SK-N-SH (cell line): ENCODE results near the gene MLEC. TPM values are rescaled to one million over a fixed set of nuclear protein-coding genes. Genes with fewer than 3 reads are reported as not detected.

Experiments used
- CTCF ChIA-PET: fragments of 300-600, 350-600 bp; formaldehyde crosslinking; extraction: SDS; loops from one replicate; lab custom pipeline; 2021; lab: Yijun Ruan, JAX
- POLR2A ChIA-PET: fragments of 350-600 bp; sonication (Branson Sonifier 250); formaldehyde crosslinking; extraction: SDS; loops from one replicate; lab custom pipeline; 2020; ENCODE audit warnings: antibody characterized with exemption, inconsistent platforms; lab: Yijun Ruan, JAX
- DNase-seq: peaks from one replicate; pipeline ENCODE4 v3.0.0; 2012
- H2AFZ ChIP-seq: fragments of 200-600 bp; sonication (generic); 2 replicates; pipeline ENCODE4 v1.8.1; 2016; ENCODE audit warnings: antibody characterized with exemption, mild to moderate bottlenecking, low read depth
- H3F3A ChIP-seq: fragments of 200-600 bp; sonication (generic); replicated peaks from 2 replicates; pipeline ENCODE3; 2016; ENCODE audit warnings: antibody characterized with exemption, mild to moderate bottlenecking; ENCODE audit not compliant: insufficient read depth
- H3K27ac ChIP-seq, 2 experiments: fragments of 200-500 bp in 1 of 2; fragments of 200-600 bp in 1 of 2; sonication (Bioruptor generic) in 1 of 2; sonication (generic), shearing (Covaris generic) in 1 of 2; 2 replicates each; pipeline versions ENCODE4 v1.5.1 to v1.6.1; 2014 to 2016; ENCODE audit warnings: low read depth in 2 of 2, inconsistent platforms in 1 of 2, low read length in 1 of 2, mild to moderate bottlenecking in 1 of 2, mixed read lengths in 1 of 2
- H3K27me3 ChIP-seq: fragments of 200-600 bp; sonication (generic), shearing (Covaris generic); 2 replicates; pipeline ENCODE4 v1.6.1; 2016; ENCODE audit warnings: mixed run types; ENCODE audit not compliant: insufficient read depth
- H3K36me3 ChIP-seq, 2 experiments: fragments of 200-500 bp in 1 of 2; fragments of 200-600 bp in 1 of 2; sonication (Bioruptor generic) in 1 of 2; sonication (generic) in 1 of 2; replicated peaks in 1 of 2; 2 replicates each; pipeline versions ENCODE3 to v1.5.1; 2014 to 2016; ENCODE audit warnings: low read length in 1 of 2, mild to moderate bottlenecking in 1 of 2; ENCODE audit not compliant: insufficient read depth in 2 of 2, control insufficient read depth in 1 of 2
- H3K4me1 ChIP-seq, 2 experiments: fragments of 200-500 bp in 1 of 2; fragments of 200-600 bp in 1 of 2; sonication (Bioruptor generic) in 1 of 2; sonication (generic), shearing (Covaris generic) in 1 of 2; 2 replicates each; pipeline versions ENCODE4 v1.5.1 to v1.6.1; 2014 to 2016; ENCODE audit warnings: low read depth in 1 of 2, low read length in 1 of 2, mixed run types in 1 of 2; ENCODE audit not compliant: insufficient read depth in 2 of 2, control insufficient read depth in 1 of 2
- H3K4me2 ChIP-seq: fragments of 200-600 bp; sonication (generic), shearing (Covaris generic); 2 replicates; pipeline ENCODE4 v1.6.1; 2017; ENCODE audit warnings: mixed run types
- H3K4me3 ChIP-seq, 2 experiments: fragments of 200-500 bp in 1 of 2; fragments of 200-600 bp in 1 of 2; sonication (Bioruptor generic) in 1 of 2; sonication (generic), shearing (Covaris generic) in 1 of 2; 2 replicates each; pipeline versions ENCODE4 v1.5.1 to v1.8.1; 2014 to 2016; ENCODE audit warnings: low read depth in 2 of 2, inconsistent platforms in 1 of 2, low read length in 1 of 2, mild to moderate bottlenecking in 1 of 2, mixed read lengths in 1 of 2, moderate library complexity in 1 of 2
- H3K79me2 ChIP-seq: fragments of 200-600 bp; sonication (generic); 2 replicates; pipeline ENCODE4 v1.8.1; 2017; ENCODE audit warnings: mild to moderate bottlenecking; ENCODE audit not compliant: insufficient read depth
- H3K9ac ChIP-seq: fragments of 200-600 bp; sonication (generic); 2 replicates; pipeline ENCODE4 v1.6.1; 2017; ENCODE audit warnings: mixed run types
- H3K9me2 ChIP-seq: fragments of 200-600 bp; sonication (generic); 2 replicates; pipeline ENCODE4 v1.6.1; 2017; ENCODE audit warnings: mixed run types
- H3K9me3 ChIP-seq: fragments of 200-600 bp; sonication (generic); 2 replicates; pipeline ENCODE4 v1.6.1; 2017; ENCODE audit warnings: mixed run types, mild to moderate bottlenecking, moderate library complexity
- H4K20me1 ChIP-seq: fragments of 200-600 bp; sonication (generic); 2 replicates; pipeline ENCODE4 v1.6.1; 2017; ENCODE audit warnings: mild to moderate bottlenecking, mixed run types; ENCODE audit not compliant: insufficient read depth
- CTCF ChIP-seq: fragments of 200-600 bp; sonication (generic); IDR thresholded peaks from 2 replicates; pipeline ENCODE4 v1.6.1; 2017; ENCODE audit warnings: antibody characterized with exemption, mild to moderate bottlenecking, moderate library complexity
- ELF1 ChIP-seq: IDR thresholded peaks from 2 replicates; pipeline ENCODE4 v1.4.0; 2012
- EP300 ChIP-seq, 2 experiments: IDR thresholded peaks; 2 replicates each; pipeline versions ENCODE4 v1.4.0 to v1.6.1; 2012; ENCODE audit warnings: borderline replicate concordance in 1 of 2, low read depth in 1 of 2, low read length in 1 of 2
- EZH2phosphoT487 ChIP-seq: fragments of 200-600 bp; sonication (generic); IDR thresholded peaks from 2 replicates; pipeline ENCODE4 v1.6.1; 2017; ENCODE audit warnings: low read depth, mixed run types, mild to moderate bottlenecking, antibody characterized with exemption, moderate library complexity, borderline replicate concordance
- FOSL2 ChIP-seq: IDR thresholded peaks from 2 replicates; pipeline ENCODE4 v1.4.0; 2012; ENCODE audit warnings: low read depth, mild to moderate bottlenecking, moderate library complexity, borderline replicate concordance
- FOXJ3 ChIP-seq: sonication (generic); formaldehyde crosslinking; IDR thresholded peaks from 2 replicates; pipeline ENCODE4 v1.5.1; 2020; ENCODE audit warnings: mild to moderate bottlenecking, missing genetic modification reagents
- GABPA ChIP-seq: IDR thresholded peaks from 2 replicates; pipeline ENCODE4 v1.4.0; 2012; ENCODE audit warnings: low read depth, mild to moderate bottlenecking
- IRF3 ChIP-seq: fragments of 150-350 bp; IDR thresholded peaks from 2 replicates; pipeline ENCODE4 v1.6.1; 2016; ENCODE audit warnings: mild to moderate bottlenecking, low read depth, low read length
- MEF2A ChIP-seq: IDR thresholded peaks from 2 replicates; pipeline ENCODE4 v1.4.0; 2012; ENCODE audit warnings: low read depth, borderline replicate concordance
- NFIC ChIP-seq: IDR thresholded peaks from 2 replicates; pipeline ENCODE4 v1.4.0; 2012; ENCODE audit warnings: borderline replicate concordance
- PBX3 ChIP-seq: IDR thresholded peaks from 2 replicates; pipeline ENCODE4; 2012
- REST ChIP-seq: IDR thresholded peaks from 2 replicates; pipeline ENCODE4 v1.6.1; 2012; ENCODE audit warnings: mild to moderate bottlenecking, low read depth, low read length, moderate library complexity
- SIN3A ChIP-seq: IDR thresholded peaks from 2 replicates; pipeline ENCODE4 v1.6.1; 2012; ENCODE audit warnings: low read depth, mild to moderate bottlenecking, low read length, moderate library complexity, borderline replicate concordance
- SMC3 ChIP-seq: IDR thresholded peaks from 2 replicates; pipeline ENCODE4 v1.6.1; 2012; ENCODE audit warnings: low read depth, low read length, improper control_type of control experiment
- TEAD4 ChIP-seq: IDR thresholded peaks from 2 replicates; pipeline ENCODE4 v1.4.0; 2012; ENCODE audit warnings: mild to moderate bottlenecking, borderline replicate concordance; ENCODE audit not compliant: insufficient read depth
- USF1 ChIP-seq: IDR thresholded peaks from 2 replicates; pipeline ENCODE4 v1.4.0; 2012; ENCODE audit warnings: low read depth, borderline replicate concordance
- USF2 ChIP-seq: fragments of 150-350 bp; IDR thresholded peaks from 2 replicates; pipeline ENCODE4 v1.6.1; 2017; ENCODE audit warnings: antibody characterized with exemption, low read length, low read depth, borderline replicate concordance
- YY1 ChIP-seq: IDR thresholded peaks from 2 replicates; pipeline ENCODE4 v1.4.0; 2012; ENCODE audit warnings: low read depth, mild to moderate bottlenecking
- WGBS: methylation state at CpG from one replicate; pipeline ENCODE4 v1.1.6; 2017; ENCODE audit warnings: low lambda C conversion rate; 5-methylcytosine and 5-hydroxymethylcytosine counted together
- polyA plus RNA-seq, 3 experiments: library from polyadenylated mRNA; depleted of rRNA; stranded (reverse); fragments of >200 nt; gene quantifications; 2 replicates each; pipeline ENCODE4 v1.2.3, GENCODE V29; 2012

The MLEC gene
- polyA plus RNA-seq, 1 of the 3 experiments (the other 2 are of a cell fraction): 23.4 TPM

GRCh38 chr12:120748242-120748641, 61.3 kb downstream of the MLEC start:
- TF ChIP-seq USF2: no peak
- TF ChIP-seq, all 33 proteins: peak for 0
- Histone ChIP-seq H2AFZ (no peak overlapping the region), H3K36me3 (no peaks in the 10 kb centered on the region), H3K9ac (no peak overlapping the region), H3K27ac (no peak overlapping the region), H3K79me2 (no peaks in the 10 kb centered on the region), H4K20me1 (no peaks in the 10 kb centered on the region), H3K4me2 (no peak overlapping the region), H3K4me1 (peaks cover 0 to 2% of the 10 kb centered on the region in 2 experiments; a peak in 1 of 4 replicates), H3K9me3 (no peaks in the 10 kb centered on the region), H3K4me3 (no peak overlapping the region), H3K27me3 (no peaks in the 10 kb centered on the region), H3K9me2 (no peaks in the 10 kb centered on the region), H3F3A (no peaks in the 10 kb centered on the region)
- no peak for DNase-seq
- ChIA-PET CTCF (interaction anchor here (1.4 kb wide), 1 partner anchor 99 kb away, joined by 5 read pairs; no protein-coding TSS in a partner anchor), POLR2A (no interaction called here)
- WGBS: 90% methylated on average over 7 of the region's 7 CpGs

- no peaks in the 10 kb centered on the region for H4K20me1 ChIP-seq
- no peak overlapping the region for H3K4me3 ChIP-seq
- H3K79me2 ChIP-seq: no peaks in the 10 kb centered on the region
- no peak overlapping the region for H3K27ac ChIP-seq
- no peaks in the 10 kb centered on the region for H3F3A ChIP-seq
- peaks cover 0 to 2% of the 10 kb centered on the region in 2 experiments; a peak in 1 of 4 replicates for H3K4me1 ChIP-seq
- H2AFZ ChIP-seq: no peak overlapping the region
- WGBS: 61% methylated on average over 5 of the region's 5 CpGs
- CTCF ChIA-PET: no interaction called here
- POLR2A ChIA-PET: interaction anchor here (0.7 kb wide), 1 partner anchor 180 kb away, joined by 3 read pairs; no protein-coding TSS in a partner anchor
- H3K9me2 ChIP-seq: no peaks in the 10 kb centered on the region
- DNase-seq: no peak
- H3K9ac ChIP-seq: no peak overlapping the region
- no peak overlapping the region for H3K4me2 ChIP-seq
- no peaks in the 10 kb centered on the region for H3K9me3 ChIP-seq
- H3K36me3 ChIP-seq: no peaks in the 10 kb centered on the region
- no peaks in the 10 kb centered on the region for H3K27me3 ChIP-seq
- TF ChIP-seq SIN3A: no peak
- no peak for TF ChIP-seq USF1
- no peak for TF ChIP-seq FOSL2
- TF ChIP-seq REST: no peak
- TF ChIP-seq EZH2phosphoT487: no peak
- no peak for TF ChIP-seq FOXJ3
- no peak for TF ChIP-seq EP300 (IDR thresholded peaks at IDR 0.05; ENCODE audit: borderline replicate concordance in 1 of 2, low read depth in 1 of 2, low read length in 1 of 2)
- TF ChIP-seq MEF2A: no peak
- TF ChIP-seq SMC3: no peak
- no peak for TF ChIP-seq NFIC
- TF ChIP-seq GABPA: no peak
- TF ChIP-seq IRF3: no peak
- no peak for TF ChIP-seq CTCF
- no peak for TF ChIP-seq ELF1
- no peak for TF ChIP-seq YY1
- no peak for TF ChIP-seq TEAD4
- no peak for TF ChIP-seq PBX3
Observed at GRCh38 chr12:120749256-120749655, 62.3 kb downstream of the MLEC start.
